GM18505 (cell line): ENCODE measurements around the gene EFR3B.

Source experiments
- ATAC-seq: cut with Tn5 transposase; IDR thresholded peaks from one replicate; pipeline ENCODE4 v1.9.1; 2021; ENCODE audit not compliant: unreplicated experiment
- POLR2A ChIP-seq: IDR thresholded peaks from 4 replicates; pipeline ENCODE4 v1.6.1; 2011; ENCODE audit warnings: borderline replicate concordance; ENCODE audit not compliant: insufficient read depth, insufficient read length; ENCODE audit errors: extremely low read depth

Gene EFR3B

DNA sequence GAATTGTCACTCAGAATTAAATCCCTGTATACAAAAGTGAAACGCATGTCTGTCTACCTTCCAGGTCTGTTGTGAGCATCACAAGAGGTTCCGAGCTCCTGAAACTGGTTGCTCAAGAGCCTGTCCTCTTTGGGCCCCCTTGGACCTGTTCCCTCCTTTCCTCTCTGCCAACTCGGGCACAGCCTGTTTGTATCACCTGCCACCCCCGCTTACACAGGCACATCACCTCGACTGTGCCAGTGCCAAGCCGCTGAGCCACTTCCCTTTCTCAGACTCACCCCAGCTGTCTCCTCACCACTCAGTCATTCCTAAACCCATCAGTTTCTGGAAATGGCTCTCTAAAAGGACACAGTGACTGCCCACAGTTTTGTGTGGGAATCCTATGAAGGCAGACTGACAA lies 3.1 kb downstream of the EFR3B start:
- no peak for ATAC-seq
- no peak for TF ChIP-seq POLR2A

DNA sequence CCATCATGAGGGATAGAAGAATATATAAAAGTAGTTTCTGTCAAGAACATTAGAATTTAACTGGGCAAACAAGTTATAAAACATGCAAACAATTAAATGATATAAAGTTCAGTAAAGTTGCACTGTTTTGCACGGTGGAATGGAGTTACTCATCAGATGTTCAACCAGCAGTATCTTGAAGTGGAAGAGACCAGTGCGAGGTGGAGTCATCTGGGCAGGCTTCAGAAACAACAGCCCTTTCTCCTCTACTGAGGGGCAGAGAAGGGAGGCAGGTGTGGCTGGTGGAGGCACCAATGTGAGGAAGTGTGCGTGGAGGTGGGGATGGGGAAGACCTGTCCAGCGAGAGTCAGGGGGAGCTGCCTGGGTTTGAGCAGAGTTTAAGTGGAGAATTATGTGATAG lies 7.5 kb downstream of the EFR3B start:
- TF ChIP-seq POLR2A: no peak
- ATAC-seq: no peak

GRCh38 chr2:25050128-25050527 lies 8.3 kb downstream of the EFR3B start:
- no peak for ATAC-seq
- no peak for TF ChIP-seq POLR2A

- no peak for TF ChIP-seq POLR2A
- no peak for ATAC-seq
Measured at GRCh38 chr2:25053041-25053440, 11.2 kb downstream of the EFR3B start.

- ATAC-seq: no peak
- TF ChIP-seq POLR2A: no peak
Measured at GRCh38 chr2:25054720-25055119, 12.8 kb downstream of the EFR3B start.

- ATAC-seq: no peak
- TF ChIP-seq POLR2A: no peak
Measured at GRCh38 chr2:25055376-25055920, 13.6 kb downstream of the EFR3B start.

DNA sequence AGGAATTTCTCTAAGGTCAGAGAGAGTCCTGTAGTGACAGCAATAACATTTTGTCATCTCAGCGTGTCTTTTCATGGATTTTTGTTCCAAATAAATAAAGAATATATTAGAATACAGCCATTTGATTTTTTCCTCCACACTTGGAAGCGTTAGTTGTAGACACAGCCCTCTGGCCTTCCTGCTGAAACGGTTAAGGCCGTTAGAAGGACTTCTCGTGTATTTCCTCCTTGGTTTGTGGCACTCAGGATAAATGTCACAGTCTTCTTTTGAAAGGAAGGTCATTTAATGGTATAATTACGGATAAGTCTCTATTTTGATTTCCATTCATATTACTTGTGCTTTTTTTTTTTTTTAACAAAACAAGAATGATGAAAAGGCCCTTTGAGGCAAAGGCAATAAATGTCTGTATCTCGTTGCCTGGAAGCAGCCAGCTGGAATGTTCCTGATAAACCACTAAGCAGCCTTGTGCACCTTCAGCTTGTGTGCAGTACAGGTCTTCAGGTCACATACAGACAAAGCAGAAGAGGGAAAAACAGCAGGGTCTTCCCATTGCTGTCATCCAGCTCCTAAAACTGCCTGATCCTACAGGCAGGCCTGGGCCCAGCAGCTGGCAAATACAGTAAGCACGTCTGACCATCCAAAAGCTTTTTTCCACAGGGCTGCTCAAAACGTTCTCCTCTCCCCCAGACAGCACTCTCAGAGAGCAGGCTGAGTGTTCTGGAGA lies 14.4 kb downstream of the EFR3B start:
- no peak for ATAC-seq
- TF ChIP-seq POLR2A: no peak

- ATAC-seq: no peak
- TF ChIP-seq POLR2A: no peak
Measured at GRCh38 chr2:25062511-25062917, 20.6 kb downstream of the EFR3B start.

- ATAC-seq: no peak
- TF ChIP-seq POLR2A: peak; percentile 37
Measured at GRCh38 chr2:25063876-25064660, 22.2 kb downstream of the EFR3B start.

GRCh38 chr2:25065768-25066167 lies 23.9 kb downstream of the EFR3B start:
- TF ChIP-seq POLR2A: no peak
- ATAC-seq: no peak

GRCh38 chr2:25066455-25066854 lies 24.6 kb downstream of the EFR3B start:
- ATAC-seq: no peak
- no peak for TF ChIP-seq POLR2A

DNA sequence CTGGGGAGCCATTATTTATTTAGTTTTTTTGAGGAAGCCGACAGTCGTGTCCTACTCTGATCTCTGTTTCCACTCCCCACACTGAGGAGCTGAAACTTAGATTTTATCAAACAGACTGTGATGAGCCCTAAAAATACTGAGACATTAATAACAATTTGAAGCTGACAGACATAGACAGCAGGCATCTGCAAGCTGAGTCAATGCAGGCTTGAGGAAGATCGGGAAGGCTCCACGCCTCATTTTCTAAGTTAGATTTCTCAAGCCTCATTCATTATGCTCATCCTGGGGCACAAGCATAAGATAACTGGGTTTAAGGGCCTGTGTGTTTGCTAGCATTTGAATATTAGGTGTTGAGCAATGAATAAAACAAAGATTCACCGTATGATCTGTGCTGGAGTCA lies 26.3 kb downstream of the EFR3B start:
- ATAC-seq: no peak
- TF ChIP-seq POLR2A: no peak

GRCh38 chr2:25071966-25072365 lies 30.1 kb downstream of the EFR3B start:
- no peak for TF ChIP-seq POLR2A
- no peak for ATAC-seq

- TF ChIP-seq POLR2A: no peak
- ATAC-seq: no peak
Measured at GRCh38 chr2:25072606-25073005, 30.7 kb downstream of the EFR3B start.
